Gastroesophageal sphincter (tissue), 4 donors: ENCODE results near the gene ITGA8. TPM values are rescaled to one million over a fixed set of nuclear protein-coding genes. Genes with fewer than 3 reads are reported as not detected.
"Not testable (repeated sequence)": the region's sequence is repeated elsewhere in the genome, so short reads cannot be mapped to it uniquely, and the experiment has no call there.

Experiments used
- ATAC-seq: fragments of 150-250 bp; one replicate; pipeline ENCODE4 v1.9.1; 2016; ENCODE audit warnings: mild to moderate bottlenecking, moderate library complexity
- H3K27ac ChIP-seq, 4 donors: fragments of 200-600 bp; sonication (generic) in 3 of 4; 1 replicate in 3 of 4; 2 replicates in 1 of 4; pipeline ENCODE4 v1.5.1; 2016 to 2019
- H3K27me3 ChIP-seq: fragments of 200-600 bp; sonication (generic); one replicate; pipeline ENCODE4 v1.5.1; 2019
- H3K36me3 ChIP-seq, 2 donors: fragments of 200-600 bp; sonication (generic); one replicate each; pipeline ENCODE4 v1.5.1; 2019; ENCODE audit warnings: control low read depth in 1 of 2
- H3K4me1 ChIP-seq, 3 donors: fragments of 200-600 bp; sonication (generic); 1 replicate in 2 of 3; 2 replicates in 1 of 3; pipeline ENCODE4 v1.5.1; 2016 to 2019; ENCODE audit warnings: control low read depth in 2 of 3
- H3K4me3 ChIP-seq, 2 donors: fragments of 200-600 bp; sonication (generic); one replicate each; pipeline ENCODE4 v1.5.1; 2019; ENCODE audit warnings: mild to moderate bottlenecking in 1 of 2, moderate library complexity in 1 of 2
- H3K9me3 ChIP-seq, 3 donors: fragments of 200-600 bp; sonication (generic); one replicate each; pipeline ENCODE4 v1.5.1; 2017 to 2019; ENCODE audit warnings: control low read depth in 2 of 3
- EP300 ChIP-seq: sonication (generic); formaldehyde crosslinking; IDR thresholded peaks from one replicate; pipeline ENCODE4 v1.6.1; 2017; ENCODE audit warnings: antibody characterized with exemption, mild to moderate bottlenecking
- POLR2A ChIP-seq, 2 donors: fragments of 450-650 bp; IDR thresholded peaks; one replicate each; pipeline ENCODE4 v1.6.1; 2017; ENCODE audit warnings: antibody characterized with exemption in 2 of 2, mild to moderate bottlenecking in 2 of 2, moderate library complexity in 1 of 2
- POLR2AphosphoS5 ChIP-seq: sonication (generic); formaldehyde crosslinking; IDR thresholded peaks from one replicate; pipeline ENCODE4 v1.6.1; 2017; ENCODE audit warnings: antibody characterized with exemption
- WGBS, 2 donors: methylation state at CpG; one replicate each; pipeline ENCODE4 v1.1.5; 2018; ENCODE audit warnings: low coverage in 1 of 2; 5-methylcytosine and 5-hydroxymethylcytosine counted together
- total RNA-seq, 4 donors: library from RNA; depleted of rRNA; stranded (reverse); fragments of >200 nt; gene quantifications; one replicate each; pipeline ENCODE4 v1.1.0, GENCODE V29; 2016
- TF ChIP-seq, protein P1 (sequence below), 4 experiments: fragments of 200-600 bp in 2 of 4; fragments of 450-650 bp in 2 of 4; sonication (generic) in 1 of 4; IDR thresholded peaks; one replicate each; pipeline ENCODE4 v1.5.1; 2017 to 2019; ENCODE audit warnings: antibody characterized with exemption in 4 of 4, mild to moderate bottlenecking in 2 of 4, moderate library complexity in 2 of 4

The ITGA8 gene
- total RNA-seq, 4 donors from 2014 or later: 37.6 to 667 (median 310) TPM

DNA sequence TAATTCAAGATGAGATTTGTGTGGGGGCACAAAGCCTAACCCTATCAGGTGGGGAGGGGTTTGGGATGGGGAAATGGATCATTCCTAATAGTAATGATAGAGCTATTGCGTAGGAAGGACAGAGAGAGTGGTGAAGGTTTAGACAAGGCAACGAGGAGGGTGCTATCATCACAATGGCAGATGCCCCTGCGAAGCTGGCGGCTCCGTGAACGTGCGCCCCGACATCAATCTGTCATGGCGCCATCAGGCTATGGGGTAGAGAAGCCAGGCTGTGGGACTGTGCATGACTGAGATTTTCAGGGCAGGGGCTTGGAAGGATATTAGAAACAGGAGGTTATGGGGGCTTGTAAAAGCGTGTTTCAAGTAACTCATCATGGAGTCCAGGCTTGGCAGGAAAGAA, 157.6 kb downstream of the ITGA8 start:
- H3K27me3 ChIP-seq: no peaks in the 10 kb centered on the region
- H3K4me3 ChIP-seq: no peak overlapping the region
- TF ChIP-seq POLR2AphosphoS5 (no peak), EP300 (no peak), POLR2A (IDR thresholded peaks at IDR 0.05) (no peak)
- no peaks in the 10 kb centered on the region for H3K4me1 ChIP-seq
- ATAC-seq: no peak
- H3K36me3 ChIP-seq: peaks cover 0 to 45% of the 10 kb centered on the region in 2 donors
- WGBS, 2 donors: 87 to 100% methylated on average over 1 to 10 of the region's 10 CpGs
- H3K27ac ChIP-seq: no peak overlapping the region
- H3K9me3 ChIP-seq: no peaks in the 10 kb centered on the region

DNA sequence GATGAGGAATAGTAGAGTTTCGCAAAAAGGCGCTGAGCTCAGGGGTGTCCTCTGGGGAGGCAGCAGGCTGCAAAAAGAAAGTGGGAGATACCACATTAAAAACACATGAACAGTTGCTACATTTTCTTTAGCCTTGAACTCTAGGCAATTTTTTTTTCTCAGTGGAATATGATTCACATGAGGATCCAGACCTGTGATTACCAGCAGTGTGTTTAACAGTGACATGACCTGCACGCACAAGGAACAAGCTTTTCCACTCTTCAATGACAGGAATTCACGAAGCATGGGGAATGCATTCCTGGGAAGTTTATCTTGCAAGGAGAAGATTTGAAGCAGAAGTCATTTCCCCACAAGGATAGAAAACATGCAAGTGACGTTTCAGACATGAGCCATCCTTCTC, 161.6 kb downstream of the ITGA8 start:
- Histone ChIP-seq H3K9me3 (no peaks in the 10 kb centered on the region), H3K27ac (no peak overlapping the region), H3K27me3 (no peaks in the 10 kb centered on the region), H3K36me3 (peaks cover 0 to 66% of the 10 kb centered on the region in 2 donors), H3K4me1 (no peaks in the 10 kb centered on the region), H3K4me3 (no peak overlapping the region)
- no peak for TF ChIP-seq EP300
- TF ChIP-seq, protein P1, sequence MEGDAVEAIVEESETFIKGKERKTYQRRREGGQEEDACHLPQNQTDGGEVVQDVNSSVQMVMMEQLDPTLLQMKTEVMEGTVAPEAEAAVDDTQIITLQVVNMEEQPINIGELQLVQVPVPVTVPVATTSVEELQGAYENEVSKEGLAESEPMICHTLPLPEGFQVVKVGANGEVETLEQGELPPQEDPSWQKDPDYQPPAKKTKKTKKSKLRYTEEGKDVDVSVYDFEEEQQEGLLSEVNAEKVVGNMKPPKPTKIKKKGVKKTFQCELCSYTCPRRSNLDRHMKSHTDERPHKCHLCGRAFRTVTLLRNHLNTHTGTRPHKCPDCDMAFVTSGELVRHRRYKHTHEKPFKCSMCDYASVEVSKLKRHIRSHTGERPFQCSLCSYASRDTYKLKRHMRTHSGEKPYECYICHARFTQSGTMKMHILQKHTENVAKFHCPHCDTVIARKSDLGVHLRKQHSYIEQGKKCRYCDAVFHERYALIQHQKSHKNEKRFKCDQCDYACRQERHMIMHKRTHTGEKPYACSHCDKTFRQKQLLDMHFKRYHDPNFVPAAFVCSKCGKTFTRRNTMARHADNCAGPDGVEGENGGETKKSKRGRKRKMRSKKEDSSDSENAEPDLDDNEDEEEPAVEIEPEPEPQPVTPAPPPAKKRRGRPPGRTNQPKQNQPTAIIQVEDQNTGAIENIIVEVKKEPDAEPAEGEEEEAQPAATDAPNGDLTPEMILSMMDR (IDR thresholded peaks at IDR 0.05): no peak
- TF ChIP-seq POLR2AphosphoS5: peak; percentile 43
- TF ChIP-seq POLR2A (IDR thresholded peaks at IDR 0.05): no peak
- ATAC-seq: no peak
- WGBS, 2 donors: 51 to 57% methylated on average over 3 to 5 of the region's 5 CpGs

DNA sequence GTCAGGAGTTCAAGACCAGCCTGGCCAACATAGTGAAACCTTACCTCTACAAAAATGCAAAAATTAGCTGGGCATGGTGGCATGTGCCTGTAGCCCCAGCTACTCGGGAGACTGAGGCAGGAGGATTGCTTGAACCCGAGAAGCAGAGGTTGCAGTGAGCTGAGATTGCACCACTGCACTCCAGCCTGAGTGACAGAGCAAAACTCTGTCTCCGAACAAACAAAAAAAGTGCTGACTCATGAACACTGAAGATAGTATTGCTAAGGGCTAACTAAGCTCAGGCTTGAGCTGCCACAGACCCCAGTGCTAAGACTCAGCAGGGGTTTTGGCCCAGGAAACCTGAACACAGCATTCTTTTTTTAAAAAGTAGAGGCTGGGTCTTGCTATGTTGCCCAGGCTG, 162.6 kb downstream of the ITGA8 start:
- not testable (repeated sequence) for ATAC-seq, H3K9me3 ChIP-seq, H3K27ac ChIP-seq, H3K4me1 ChIP-seq, H3K4me3 ChIP-seq, H3K27me3 ChIP-seq
- H3K36me3 ChIP-seq: peaks cover 0 to 68% of the 10 kb centered on the region in 2 donors
- 80 to 91% methylated on average over 2 to 3 of the region's 3 CpGs for WGBS, 2 donors

DNA sequence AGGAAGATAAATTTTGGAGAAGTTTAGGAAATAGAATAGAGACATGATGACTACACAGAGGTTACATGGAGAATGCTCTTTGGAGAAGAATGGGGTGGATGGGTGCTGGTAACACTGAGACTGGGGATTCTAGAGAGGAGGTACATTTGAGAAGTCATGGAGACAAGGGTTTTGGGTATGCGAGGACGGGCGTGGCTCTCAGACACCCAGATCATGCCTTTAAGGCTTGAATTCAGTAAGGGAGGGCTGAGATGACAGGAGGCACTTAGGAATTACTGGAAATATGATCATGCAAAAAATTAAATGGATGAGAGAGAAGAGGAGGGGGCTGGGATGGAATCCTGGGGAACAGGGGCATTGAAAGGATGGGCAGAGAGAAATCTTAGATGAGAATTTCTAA, 168.8 kb downstream of the ITGA8 start:
- Histone ChIP-seq H3K4me3 (no peak overlapping the region), H3K4me1 (no peaks in the 10 kb centered on the region), H3K9me3 (no peaks in the 10 kb centered on the region), H3K27me3 (no peaks in the 10 kb centered on the region), H3K36me3 (peaks cover 0 to 76% of the 10 kb centered on the region in 2 donors), H3K27ac (no peak overlapping the region)
- 83 to 92% methylated on average over 3 of the region's 3 CpGs for WGBS, 2 donors
- ATAC-seq: no peak
- TF ChIP-seq, protein P1 (IDR thresholded peaks at IDR 0.05): no peak
- TF ChIP-seq EP300 (no peak), POLR2AphosphoS5 (no peak), POLR2A (IDR thresholded peaks at IDR 0.05) (no peak)

DNA sequence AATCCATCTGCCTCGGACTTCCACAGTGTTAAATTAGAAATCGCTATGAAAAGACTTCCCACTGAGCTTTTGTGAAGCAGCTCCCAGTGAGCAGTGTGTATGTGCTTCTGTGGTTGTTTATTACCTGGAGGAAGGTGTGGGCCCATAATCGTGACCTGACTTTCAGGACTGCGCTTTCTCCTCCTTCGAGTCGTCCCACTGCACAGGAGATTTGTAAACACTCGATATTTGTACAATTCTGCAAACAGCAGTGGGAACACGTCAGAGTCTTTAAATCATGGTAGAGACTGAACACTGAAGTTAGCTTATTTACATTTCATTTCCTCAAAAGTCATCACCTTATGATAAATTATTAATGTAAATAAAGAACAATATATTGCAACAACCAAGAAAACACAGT, 171.4 kb downstream of the ITGA8 start:
- WGBS, 2 donors: 64 to 94% methylated on average over 3 to 4 of the region's 8 CpGs
- Histone ChIP-seq H3K27me3 (no peaks in the 10 kb centered on the region), H3K9me3 (no peaks in the 10 kb centered on the region), H3K4me1 (no peaks in the 10 kb centered on the region), H3K4me3 (no peak overlapping the region), H3K27ac (no peak overlapping the region), H3K36me3 (peaks cover 0 to 69% of the 10 kb centered on the region in 2 donors)
- no peak for TF ChIP-seq EP300
- TF ChIP-seq, protein P1 (IDR thresholded peaks at IDR 0.05): no peak
- no peak for TF ChIP-seq POLR2A (IDR thresholded peaks at IDR 0.05)
- TF ChIP-seq POLR2AphosphoS5: no peak
- no peak for ATAC-seq

DNA sequence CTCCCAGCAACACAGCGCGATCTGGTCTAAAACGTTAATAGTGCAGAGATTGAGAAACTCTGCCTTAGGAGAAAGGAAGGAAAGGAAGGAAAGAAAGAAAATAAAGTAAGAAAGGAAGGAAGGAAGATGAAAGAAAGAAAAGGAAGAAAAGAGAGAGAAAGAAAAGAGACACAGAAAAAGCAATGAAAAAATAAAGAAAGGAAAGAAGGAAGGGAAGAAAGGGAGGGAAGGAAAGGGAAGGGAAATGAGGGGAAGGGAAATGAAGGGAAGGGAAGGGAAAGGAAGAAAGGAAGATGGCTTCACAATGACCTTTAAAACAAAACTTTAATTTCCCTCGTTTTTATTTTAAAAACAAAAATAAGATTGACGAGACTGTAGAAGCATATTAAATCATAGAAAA, 173.1 kb downstream of the ITGA8 start:
- ATAC-seq: no peak
- Histone ChIP-seq H3K36me3 (peaks cover 0 to 57% of the 10 kb centered on the region in 2 donors), H3K27me3 (no peaks in the 10 kb centered on the region), H3K27ac (no peak overlapping the region), H3K4me3 (no peak overlapping the region), H3K9me3 (no peaks in the 10 kb centered on the region), H3K4me1 (no peaks in the 10 kb centered on the region)
- WGBS, 2 donors: 81 to 92% methylated on average over 3 to 5 of the region's 5 CpGs
- TF ChIP-seq EP300: no peak
